KMS-11 (cell line): Measurements from ENCODE around the gene LCLAT1.

Experiments
- H2AFZ ChIP-seq: fragments of 200-600 bp; sonication (generic); 2 replicates; pipeline ENCODE4 v1.6.1; 2016; ENCODE audit warnings: antibody characterized with exemption, mixed run types, low read depth
- H3K27ac ChIP-seq: fragments of 200-600 bp; sonication (generic); 2 replicates; pipeline ENCODE4 v1.6.1; 2016; ENCODE audit warnings: mild to moderate bottlenecking, mixed run types
- H3K27me3 ChIP-seq: fragments of 200-600 bp; sonication (generic); 2 replicates; pipeline ENCODE4 v1.6.1; 2017; ENCODE audit warnings: mild to moderate bottlenecking, low read depth, mixed run types, moderate library complexity; ENCODE audit not compliant: insufficient read depth
- H3K36me3 ChIP-seq: fragments of 200-600 bp; sonication (generic); 2 replicates; pipeline ENCODE4 v1.6.1; 2017; ENCODE audit warnings: mild to moderate bottlenecking, mixed run types; ENCODE audit not compliant: insufficient read depth
- H3K4me1 ChIP-seq: fragments of 200-600 bp; sonication (generic); 2 replicates; pipeline ENCODE4 v1.6.1; 2016; ENCODE audit warnings: mild to moderate bottlenecking, low read depth, mixed run types; ENCODE audit not compliant: poor library complexity, severe bottlenecking
- H3K4me2 ChIP-seq: fragments of 200-600 bp; sonication (generic); 2 replicates; pipeline ENCODE4 v1.7.0; 2016; ENCODE audit warnings: mild to moderate bottlenecking, mixed run types
- H3K4me3 ChIP-seq: fragments of 200-600 bp; sonication (generic); IDR thresholded peaks from 2 replicates; pipeline ENCODE4 v1.6.1; 2017; ENCODE audit warnings: low read depth, low read length, mixed read lengths; ENCODE audit not compliant: insufficient read depth
- H3K79me2 ChIP-seq: fragments of 200-600 bp; sonication (generic); 2 replicates; pipeline ENCODE4 v1.6.1; 2016; ENCODE audit warnings: low read depth, mixed run types; ENCODE audit not compliant: insufficient read depth
- H3K9ac ChIP-seq: fragments of 200-600 bp; sonication (generic); 2 replicates; pipeline ENCODE4 v1.6.1; 2016; ENCODE audit warnings: mild to moderate bottlenecking, mixed run types
- H4K20me1 ChIP-seq: fragments of 200-600 bp; sonication (generic); 2 replicates; pipeline ENCODE4 v1.6.1; 2016; ENCODE audit warnings: mild to moderate bottlenecking, mixed run types; ENCODE audit not compliant: insufficient read depth
- TF ChIP-seq, protein P1 (sequence below): fragments of 200-600 bp; sonication (generic); conservative IDR thresholded peaks from 2 replicates; pipeline ENCODE4 v1.6.1; 2017; ENCODE audit warnings: low read depth, mild to moderate bottlenecking, antibody characterized with exemption, low read length, moderate library complexity, mixed read lengths

LCLAT1 gene

DNA sequence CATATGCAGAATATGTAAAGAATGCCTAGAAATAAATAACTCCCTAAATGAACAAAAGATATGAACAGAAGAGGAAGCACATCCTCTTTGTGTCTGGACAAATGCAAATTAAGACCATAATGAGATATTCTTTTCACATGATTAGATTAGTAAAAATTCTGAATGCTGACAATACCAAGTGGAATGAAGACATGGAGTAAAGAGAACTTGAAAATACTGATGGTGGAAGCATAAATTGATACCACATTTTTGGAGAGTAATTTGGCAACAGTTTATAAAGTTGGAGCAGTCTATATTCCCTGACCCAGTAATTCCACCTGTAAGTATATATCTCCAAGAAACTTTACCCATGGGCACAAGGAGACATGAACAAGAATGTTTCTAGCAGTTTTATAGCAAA is 230.2 kb downstream of the LCLAT1 start:
- no peak overlapping the region for H3K4me2 ChIP-seq
- no peaks in the 10 kb centered on the region for H3K79me2 ChIP-seq
- no peak overlapping the region for H3K4me3 ChIP-seq
- no peaks in the 10 kb centered on the region for H3K36me3 ChIP-seq
- no peak overlapping the region for H3K27ac ChIP-seq
- H2AFZ ChIP-seq, result no peak overlapping the region
- no peaks in the 10 kb centered on the region for H3K4me1 ChIP-seq
- TF ChIP-seq, protein P1, sequence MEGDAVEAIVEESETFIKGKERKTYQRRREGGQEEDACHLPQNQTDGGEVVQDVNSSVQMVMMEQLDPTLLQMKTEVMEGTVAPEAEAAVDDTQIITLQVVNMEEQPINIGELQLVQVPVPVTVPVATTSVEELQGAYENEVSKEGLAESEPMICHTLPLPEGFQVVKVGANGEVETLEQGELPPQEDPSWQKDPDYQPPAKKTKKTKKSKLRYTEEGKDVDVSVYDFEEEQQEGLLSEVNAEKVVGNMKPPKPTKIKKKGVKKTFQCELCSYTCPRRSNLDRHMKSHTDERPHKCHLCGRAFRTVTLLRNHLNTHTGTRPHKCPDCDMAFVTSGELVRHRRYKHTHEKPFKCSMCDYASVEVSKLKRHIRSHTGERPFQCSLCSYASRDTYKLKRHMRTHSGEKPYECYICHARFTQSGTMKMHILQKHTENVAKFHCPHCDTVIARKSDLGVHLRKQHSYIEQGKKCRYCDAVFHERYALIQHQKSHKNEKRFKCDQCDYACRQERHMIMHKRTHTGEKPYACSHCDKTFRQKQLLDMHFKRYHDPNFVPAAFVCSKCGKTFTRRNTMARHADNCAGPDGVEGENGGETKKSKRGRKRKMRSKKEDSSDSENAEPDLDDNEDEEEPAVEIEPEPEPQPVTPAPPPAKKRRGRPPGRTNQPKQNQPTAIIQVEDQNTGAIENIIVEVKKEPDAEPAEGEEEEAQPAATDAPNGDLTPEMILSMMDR, result no peak
- no peaks in the 10 kb centered on the region for H3K27me3 ChIP-seq
- H4K20me1 ChIP-seq, result no peaks in the 10 kb centered on the region
- no peak overlapping the region for H3K9ac ChIP-seq

DNA sequence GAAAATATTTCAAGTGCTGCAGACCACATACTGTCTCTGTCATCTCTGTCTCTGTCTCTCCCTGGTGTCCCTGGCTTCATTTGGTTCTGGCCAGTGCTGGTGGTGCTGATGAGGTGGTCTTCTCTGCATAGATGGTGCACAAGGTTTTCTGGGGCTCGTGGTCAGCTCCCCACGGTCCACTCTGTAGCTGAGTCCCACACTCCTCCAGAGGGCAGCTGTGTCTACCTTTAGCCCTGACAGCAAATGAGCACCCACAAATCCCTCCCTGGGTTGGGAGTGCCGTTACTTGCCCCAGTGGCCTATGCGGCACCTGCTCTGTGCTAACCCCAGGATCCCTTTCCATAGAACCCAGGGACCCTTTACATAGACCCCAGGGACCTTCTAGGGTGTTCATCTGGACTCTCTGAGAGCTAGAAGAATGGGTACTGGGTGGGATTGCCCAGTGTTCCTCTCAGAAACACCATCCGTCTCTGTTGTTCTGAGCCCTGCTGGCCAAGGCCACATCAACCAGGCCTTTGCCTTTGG is 230.9 kb downstream of the LCLAT1 start:
- Histone ChIP-seq H4K20me1 (no peaks in the 10 kb centered on the region), H3K27me3 (no peaks in the 10 kb centered on the region), H3K9ac (no peak overlapping the region), H2AFZ (no peak overlapping the region), H3K27ac (no peak overlapping the region), H3K4me3 (no peak overlapping the region), H3K36me3 (no peaks in the 10 kb centered on the region), H3K4me2 (no peak overlapping the region), H3K79me2 (no peaks in the 10 kb centered on the region), H3K4me1 (peaks cover 1% of the 10 kb centered on the region)
- TF ChIP-seq, protein P1, result no peak

DNA sequence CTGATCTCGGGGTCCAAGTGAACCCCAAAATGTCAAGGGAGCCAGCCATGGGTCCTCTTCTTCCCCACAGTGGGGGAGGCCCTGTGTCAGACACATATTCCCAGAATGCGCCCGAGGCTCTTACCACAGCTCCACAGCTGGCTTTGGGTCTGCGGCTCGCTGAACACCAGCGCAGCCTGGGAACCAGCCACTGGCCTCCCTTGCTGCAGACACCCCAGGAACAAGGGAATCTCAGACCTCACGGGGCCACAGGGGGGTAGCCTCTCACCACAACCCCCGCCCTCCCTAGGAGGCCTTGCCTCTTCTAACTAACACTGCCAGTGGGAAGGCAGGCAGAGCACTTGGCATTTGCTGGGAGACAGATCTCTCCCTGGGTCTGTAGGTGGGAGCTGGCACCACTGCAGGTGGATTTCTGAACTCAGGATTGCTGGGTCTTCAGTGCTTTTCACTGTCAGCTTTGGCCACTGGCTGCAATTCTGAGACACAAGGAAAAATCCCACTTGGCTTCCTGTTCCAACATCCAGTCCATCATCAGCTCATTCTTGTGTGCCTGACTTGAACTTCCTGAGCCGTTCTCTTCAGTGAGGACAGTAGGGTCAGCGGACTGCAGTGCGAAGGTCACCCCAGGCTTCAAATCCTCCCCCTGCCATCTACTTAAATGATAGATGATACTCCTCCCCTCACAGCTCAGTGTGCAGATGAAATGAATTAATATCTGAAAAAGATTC is 231.5 kb downstream of the LCLAT1 start:
- Histone ChIP-seq H3K9ac (no peak overlapping the region), H3K27ac (no peak overlapping the region), H3K27me3 (no peaks in the 10 kb centered on the region), H2AFZ (no peak overlapping the region), H3K4me1 (peaks cover 8% of the 10 kb centered on the region), H4K20me1 (no peaks in the 10 kb centered on the region), H3K79me2 (no peaks in the 10 kb centered on the region), H3K4me2 (no peak overlapping the region), H3K4me3 (no peak overlapping the region), H3K36me3 (no peaks in the 10 kb centered on the region)
- TF ChIP-seq, protein P1, result no peak

DNA sequence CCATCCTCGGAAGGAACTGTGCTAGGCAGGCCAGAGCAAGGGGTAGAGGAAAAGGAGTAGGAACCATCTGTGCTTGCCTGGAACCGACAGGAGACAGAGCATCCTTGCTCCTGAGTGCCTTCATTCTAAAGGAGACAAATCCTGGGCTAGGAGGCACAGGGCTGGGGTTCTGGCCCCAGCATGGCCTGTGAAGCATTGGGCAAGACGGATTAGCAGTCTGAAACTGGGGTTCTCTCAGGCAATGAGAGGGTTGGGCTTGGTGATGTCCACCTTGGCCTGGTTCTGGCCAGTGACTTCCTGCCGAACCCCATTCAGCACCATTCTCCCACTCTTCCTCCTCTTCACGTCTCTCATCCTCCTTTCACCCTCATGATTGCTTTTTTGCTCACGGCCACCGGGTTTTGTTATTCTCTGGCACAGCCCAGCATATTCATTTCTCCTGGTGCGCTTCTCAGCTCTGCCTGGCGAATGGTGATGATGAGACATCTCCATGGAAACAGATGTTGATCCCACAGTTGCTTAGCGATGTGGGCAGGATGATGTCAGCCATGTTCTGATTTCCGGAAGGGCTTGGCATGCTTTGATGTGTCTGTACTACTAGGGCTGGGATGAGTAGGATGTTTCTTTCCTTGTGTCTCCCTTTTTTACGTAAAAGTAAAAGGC is 232.5 kb downstream of the LCLAT1 start:
- TF ChIP-seq, protein P1, result no peak
- no peak overlapping the region for H3K27ac ChIP-seq
- H3K79me2 ChIP-seq, result no peaks in the 10 kb centered on the region
- H3K36me3 ChIP-seq, result no peaks in the 10 kb centered on the region
- no peak overlapping the region for H3K4me2 ChIP-seq
- H3K4me1 ChIP-seq, result peaks cover 18% of the 10 kb centered on the region
- H3K4me3 ChIP-seq, result no peak overlapping the region
- H4K20me1 ChIP-seq, result no peaks in the 10 kb centered on the region
- H2AFZ ChIP-seq, result no peak overlapping the region
- no peak overlapping the region for H3K9ac ChIP-seq
- no peaks in the 10 kb centered on the region for H3K27me3 ChIP-seq
